HUES48 (cell line): ENCODE results near the gene RBM39.

Experiments
- H3K27ac ChIP-seq: one replicate; pipeline ENCODE4 v1.7.0; 2013; ENCODE audit warnings: low read depth, low read length, inconsistent platforms
- H3K27me3 ChIP-seq: 2 replicates; pipeline ENCODE4 v1.6.1; 2013; ENCODE audit warnings: mild to moderate bottlenecking, low read length; ENCODE audit not compliant: control insufficient read depth, insufficient read depth
- H3K36me3 ChIP-seq: 2 replicates; pipeline ENCODE4 v1.6.1; 2013; ENCODE audit warnings: low read length; ENCODE audit not compliant: control insufficient read depth, insufficient read depth
- H3K4me1 ChIP-seq: 2 replicates; pipeline ENCODE4 v1.6.1; 2013; ENCODE audit warnings: mild to moderate bottlenecking, low read length; ENCODE audit not compliant: control insufficient read depth, insufficient read depth
- H3K4me3 ChIP-seq: 2 replicates; pipeline ENCODE4 v1.5.1; 2013; ENCODE audit warnings: mild to moderate bottlenecking, low read depth, low read length
- H3K9ac ChIP-seq: 2 replicates; pipeline ENCODE4 v1.6.1; 2013; ENCODE audit warnings: mild to moderate bottlenecking, low read depth, low read length, moderate library complexity
- H3K9me3 ChIP-seq: 2 replicates; pipeline ENCODE4 v1.6.1; 2013; ENCODE audit warnings: low read length; ENCODE audit not compliant: control insufficient read depth, insufficient read depth

Gene RBM39

GRCh38 chr20:35702051-35702823, 39.8 kb downstream of the RBM39 start:
- Histone ChIP-seq H3K27me3 (no peaks in the 10 kb centered on the region), H3K9ac (no peak overlapping the region), H3K36me3 (peaks cover 62% of the 10 kb centered on the region), H3K27ac (peak overlapping the region; percentile 21), H3K4me3 (no peak overlapping the region), H3K4me1 (peaks cover 6% of the 10 kb centered on the region), H3K9me3 (no peaks in the 10 kb centered on the region)

- Histone ChIP-seq H3K9ac (no peak overlapping the region), H3K4me1 (peaks cover 6% of the 10 kb centered on the region), H3K4me3 (peak overlapping the region; percentile 95), H3K27ac (peak overlapping the region; percentile 92), H3K9me3 (no peaks in the 10 kb centered on the region), H3K27me3 (no peaks in the 10 kb centered on the region), H3K36me3 (peaks cover 53% of the 10 kb centered on the region)
Observed at GRCh38 chr20:35700625-35701148, 41.4 kb downstream of the RBM39 start.

GRCh38 chr20:35699957-35700624, 42.0 kb downstream of the RBM39 start:
- peak overlapping the region; percentile 95 for H3K4me3 ChIP-seq
- H3K27ac ChIP-seq, result peak overlapping the region; percentile 92
- peaks cover 53% of the 10 kb centered on the region for H3K36me3 ChIP-seq

GRCh38 chr20:35699127-35699956, 42.7 kb downstream of the RBM39 start, which contains the start of the genes NFS1 and ROMO1:
Gene NFS1, minus strand, starts transcription at chr20:35699352. Its CDS starts 64 bp downstream, at chr20:35699288.
Gene ROMO1, plus strand, starts transcription at chr20:35699405. Its CDS starts 228 bp downstream, at chr20:35699633.
- no peaks in the 10 kb centered on the region for H3K9me3 ChIP-seq
- peaks cover 6% of the 10 kb centered on the region for H3K4me1 ChIP-seq
- peak within 1 kb of the TSS; percentile 92 for H3K27ac ChIP-seq
- H3K4me3 ChIP-seq, result peak within 1 kb of the TSS; percentile 95
- H3K36me3 ChIP-seq, result peaks cover 49% of the 10 kb centered on the region
- H3K9ac ChIP-seq, result peak within 1 kb of the TSS; percentile 92
- H3K27me3 ChIP-seq, result no peaks in the 10 kb centered on the region

More at GRCh38 chr20:35699957-35700624, 42.0 kb downstream of the RBM39 start:
- H3K27me3 ChIP-seq, result no peaks in the 10 kb centered on the region
- H3K9me3 ChIP-seq, result no peaks in the 10 kb centered on the region
- peaks cover 6% of the 10 kb centered on the region for H3K4me1 ChIP-seq
- H3K9ac ChIP-seq, result peak overlapping the region; percentile 92

GRCh38 chr20:35698298-35699126, 43.5 kb downstream of the RBM39 start:
- Histone ChIP-seq H3K4me1 (peaks cover 6% of the 10 kb centered on the region), H3K9me3 (no peaks in the 10 kb centered on the region), H3K27ac (peak overlapping the region; percentile 92), H3K27me3 (no peaks in the 10 kb centered on the region), H3K36me3 (peaks cover 47% of the 10 kb centered on the region), H3K4me3 (peak overlapping the region; percentile 95), H3K9ac (peak overlapping the region; percentile 1; the same call in 1 of the 2 replicates)

- H3K9ac ChIP-seq, result no peak overlapping the region
- peaks cover 39% of the 10 kb centered on the region for H3K36me3 ChIP-seq
- H3K9me3 ChIP-seq, result no peaks in the 10 kb centered on the region
- peak overlapping the region; percentile 95 for H3K4me3 ChIP-seq
- H3K27ac ChIP-seq, result no peak overlapping the region
- H3K27me3 ChIP-seq, result no peaks in the 10 kb centered on the region
- peaks cover 6% of the 10 kb centered on the region for H3K4me1 ChIP-seq
Observed at GRCh38 chr20:35697696-35698297, 44.3 kb downstream of the RBM39 start.

GRCh38 chr20:35695978-35696377, 46.1 kb downstream of the RBM39 start:
- H3K27ac ChIP-seq, result no peak overlapping the region
- no peak overlapping the region for H3K9ac ChIP-seq
- no peak overlapping the region for H3K4me3 ChIP-seq
- no peaks in the 10 kb centered on the region for H3K9me3 ChIP-seq
- peaks cover 6% of the 10 kb centered on the region for H3K4me1 ChIP-seq
- no peaks in the 10 kb centered on the region for H3K27me3 ChIP-seq
- peaks cover 28% of the 10 kb centered on the region for H3K36me3 ChIP-seq

GRCh38 chr20:35695245-35695749, 46.8 kb downstream of the RBM39 start:
- H3K9me3 ChIP-seq, result no peaks in the 10 kb centered on the region
- no peaks in the 10 kb centered on the region for H3K27me3 ChIP-seq
- peaks cover 25% of the 10 kb centered on the region for H3K36me3 ChIP-seq
- peaks cover 6% of the 10 kb centered on the region for H3K4me1 ChIP-seq
- H3K27ac ChIP-seq, result no peak overlapping the region
- no peak overlapping the region for H3K4me3 ChIP-seq
- H3K9ac ChIP-seq, result no peak overlapping the region

- no peaks in the 10 kb centered on the region for H3K4me1 ChIP-seq
- peaks cover 32% of the 10 kb centered on the region for H3K36me3 ChIP-seq
- no peak overlapping the region for H3K9ac ChIP-seq
- H3K4me3 ChIP-seq, result no peak overlapping the region
- no peaks in the 10 kb centered on the region for H3K9me3 ChIP-seq
- H3K27me3 ChIP-seq, result no peaks in the 10 kb centered on the region
- no peak overlapping the region for H3K27ac ChIP-seq
Observed at GRCh38 chr20:35690265-35690664, 51.8 kb downstream of the RBM39 start.
